Stimulated activated CD8-positive, alpha-beta memory T cell treated with anti-CD3 and anti-CD28 coated beads, Interleukin-7, amount 100 ng/mL, for 48 hours (primary cell): ENCODE measurements around the gene TRAPPC5.

Experiments used
- DNase-seq, 2 donors: peaks; one replicate each; pipeline ENCODE4 v3.0.0-alpha.2; 2020; ENCODE audit warnings: low read depth in 1 of 2; ENCODE audit errors: extremely low read depth in 1 of 2

The TRAPPC5 gene

DNA sequence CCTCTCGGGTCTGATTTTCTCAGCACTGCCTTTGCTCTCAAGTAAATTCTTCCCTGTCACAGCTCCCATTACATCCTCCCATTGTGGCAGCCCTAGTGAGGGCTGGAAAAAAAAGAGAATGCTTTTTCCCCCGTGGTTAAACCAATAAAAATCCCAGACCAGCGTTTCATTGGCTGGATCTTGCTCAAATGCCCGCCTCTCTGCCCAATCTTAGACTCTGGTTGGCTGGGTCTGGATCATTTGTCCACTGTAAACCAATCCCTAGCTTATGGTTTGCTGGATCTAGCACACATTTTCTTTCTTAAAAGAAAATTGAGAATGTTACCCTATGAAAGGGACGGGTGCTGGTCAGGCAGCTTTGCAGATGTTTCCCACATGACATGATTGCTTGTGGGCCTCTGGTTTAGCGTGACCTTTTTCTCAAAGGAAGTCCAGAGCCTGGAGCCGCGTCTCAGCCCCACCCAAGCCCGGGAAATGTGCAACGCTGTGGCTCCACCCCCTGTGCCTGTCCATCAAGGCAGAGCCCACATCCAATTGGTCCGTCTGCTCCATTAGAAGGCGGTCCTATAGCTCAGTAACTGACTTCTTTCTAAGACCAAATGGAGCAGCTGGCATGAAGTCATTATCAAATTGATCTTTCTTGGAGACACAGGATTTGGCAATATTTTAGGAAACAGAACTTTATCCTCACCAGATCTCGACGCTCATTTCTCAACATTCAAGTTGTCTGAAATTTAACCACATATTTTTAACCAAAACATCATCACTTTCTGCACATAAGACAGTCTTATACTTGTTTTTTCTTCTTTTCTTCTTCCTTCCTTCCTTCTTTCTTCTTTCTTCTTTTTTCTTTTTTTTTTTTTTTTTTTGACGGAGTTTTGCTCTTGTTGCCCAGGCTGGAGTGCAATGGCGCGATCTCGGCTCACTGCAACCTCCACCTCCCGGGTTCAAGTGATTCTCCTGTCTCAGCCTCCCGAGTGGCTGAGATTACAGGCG, 6.3 kb upstream of the TRAPPC5 start:
- no peak for DNase-seq

DNA sequence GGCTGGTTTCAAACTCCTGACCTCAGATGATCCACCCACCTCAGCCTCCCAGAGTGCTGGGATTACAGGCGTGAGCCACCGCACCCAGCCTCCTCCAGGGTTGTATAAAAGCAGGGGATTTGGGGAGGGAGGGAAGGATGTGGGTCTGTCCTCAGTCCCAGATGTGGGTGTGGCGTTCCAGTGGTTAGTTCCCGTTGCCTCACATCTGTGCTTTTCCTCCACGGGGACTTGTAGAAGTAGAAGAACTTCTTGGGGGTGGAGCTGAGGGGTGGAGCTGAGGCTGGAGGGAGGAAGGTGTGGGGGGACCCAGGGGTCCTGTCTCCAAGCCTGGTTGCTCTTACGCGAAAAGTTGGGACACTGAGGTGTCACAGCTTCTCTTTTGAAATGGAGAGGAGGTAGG, 4.3 kb upstream of the TRAPPC5 start:
- no peak for DNase-seq

DNA sequence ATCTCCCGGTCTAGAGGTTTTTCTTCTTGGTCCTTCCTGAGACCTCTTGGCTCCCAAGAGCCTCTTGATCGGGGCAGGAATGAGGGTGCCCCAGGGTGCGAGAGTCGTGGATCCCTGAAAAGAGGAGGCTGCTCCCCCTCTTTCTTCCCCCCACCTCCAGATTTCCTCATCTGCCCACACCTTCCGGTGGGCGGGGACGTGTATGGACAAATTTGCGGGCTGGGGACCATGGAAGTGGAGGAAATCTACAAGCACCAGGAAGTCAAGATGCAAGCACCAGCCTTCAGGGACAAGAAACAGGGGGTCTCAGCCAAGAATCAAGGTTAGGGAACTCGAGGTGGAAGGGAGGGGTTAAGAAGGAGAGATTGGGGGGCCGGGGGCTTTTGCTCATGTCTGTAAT, 3.8 kb upstream of the TRAPPC5 start, which contains the start of gene MCEMP1:
TSS of gene MCEMP1 (plus strand) at position 237 of the 400 bp plus-strand sequence. CDS start at position 268, 31 bp downstream.
- DNase-seq: no peak

DNA sequence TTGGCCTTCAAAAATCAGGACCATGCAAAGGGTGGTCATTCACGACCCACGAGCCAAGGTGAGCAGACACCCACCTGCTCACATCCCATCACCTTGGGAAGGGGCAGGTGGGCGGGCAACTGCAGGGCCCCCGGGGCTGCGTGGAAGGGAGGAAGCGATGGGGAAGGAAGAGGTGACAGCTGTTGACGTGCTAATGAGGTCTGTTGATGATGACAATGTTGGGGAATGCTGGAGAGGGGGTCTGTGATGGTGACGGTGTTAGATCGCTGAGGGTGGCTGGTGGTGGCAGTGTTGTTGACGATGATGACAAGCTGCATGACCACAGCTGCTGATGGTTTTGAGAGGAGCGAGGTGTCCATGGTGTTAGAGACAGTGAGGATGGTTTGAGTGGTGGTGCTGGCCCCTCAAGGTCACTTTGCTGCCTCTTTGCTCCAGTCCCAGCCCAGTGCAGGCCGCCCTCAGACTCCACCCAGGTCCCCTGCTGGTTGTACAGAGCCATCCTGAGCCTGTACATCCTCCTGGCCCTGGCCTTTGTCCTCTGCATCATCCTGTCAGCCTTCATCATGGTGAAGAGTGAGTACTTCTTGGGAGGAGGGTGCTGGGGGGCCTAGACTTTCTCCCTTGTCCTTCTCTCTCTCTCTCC, 2.8 kb upstream of the TRAPPC5 start:
- DNase-seq: no peak

DNA sequence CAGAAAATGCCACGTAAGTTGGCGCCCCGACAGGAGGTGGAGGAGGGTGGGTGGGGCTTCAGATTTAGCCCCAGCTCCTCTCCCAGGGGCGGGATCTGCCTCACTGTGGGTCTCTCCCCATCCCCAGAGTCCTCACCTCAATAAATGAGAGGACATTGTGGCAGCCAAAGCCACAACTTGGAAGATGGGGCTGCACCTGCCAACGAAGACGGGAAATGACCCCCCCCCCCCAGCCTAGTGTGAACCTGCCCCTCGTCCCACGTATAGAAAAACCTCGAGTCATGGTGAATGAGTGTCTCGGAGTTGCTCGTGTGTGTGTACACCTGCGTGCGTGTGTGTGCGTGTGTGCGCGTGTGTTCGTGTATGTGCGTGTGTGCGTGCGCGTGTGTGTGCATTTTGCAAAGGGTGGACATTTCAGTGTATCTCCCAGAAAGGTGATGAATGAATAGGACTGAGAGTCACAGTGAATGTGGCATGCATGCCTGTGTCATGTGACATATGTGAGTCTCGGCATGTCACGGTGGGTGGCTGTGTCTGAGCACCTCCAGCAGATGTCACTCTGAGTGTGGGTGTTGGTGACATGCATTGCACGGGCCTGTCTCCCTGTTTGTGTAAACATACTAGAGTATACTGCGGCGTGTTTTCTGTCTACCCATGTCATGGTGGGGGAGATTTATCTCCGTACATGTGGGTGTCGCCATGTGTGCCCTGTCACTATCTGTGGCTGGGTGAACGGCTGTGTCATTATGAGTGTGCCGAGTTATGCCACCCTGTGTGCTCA, 1.5 kb upstream of the TRAPPC5 start:
- peak in 1 of 2 donors; percentile 67 for DNase-seq

DNA sequence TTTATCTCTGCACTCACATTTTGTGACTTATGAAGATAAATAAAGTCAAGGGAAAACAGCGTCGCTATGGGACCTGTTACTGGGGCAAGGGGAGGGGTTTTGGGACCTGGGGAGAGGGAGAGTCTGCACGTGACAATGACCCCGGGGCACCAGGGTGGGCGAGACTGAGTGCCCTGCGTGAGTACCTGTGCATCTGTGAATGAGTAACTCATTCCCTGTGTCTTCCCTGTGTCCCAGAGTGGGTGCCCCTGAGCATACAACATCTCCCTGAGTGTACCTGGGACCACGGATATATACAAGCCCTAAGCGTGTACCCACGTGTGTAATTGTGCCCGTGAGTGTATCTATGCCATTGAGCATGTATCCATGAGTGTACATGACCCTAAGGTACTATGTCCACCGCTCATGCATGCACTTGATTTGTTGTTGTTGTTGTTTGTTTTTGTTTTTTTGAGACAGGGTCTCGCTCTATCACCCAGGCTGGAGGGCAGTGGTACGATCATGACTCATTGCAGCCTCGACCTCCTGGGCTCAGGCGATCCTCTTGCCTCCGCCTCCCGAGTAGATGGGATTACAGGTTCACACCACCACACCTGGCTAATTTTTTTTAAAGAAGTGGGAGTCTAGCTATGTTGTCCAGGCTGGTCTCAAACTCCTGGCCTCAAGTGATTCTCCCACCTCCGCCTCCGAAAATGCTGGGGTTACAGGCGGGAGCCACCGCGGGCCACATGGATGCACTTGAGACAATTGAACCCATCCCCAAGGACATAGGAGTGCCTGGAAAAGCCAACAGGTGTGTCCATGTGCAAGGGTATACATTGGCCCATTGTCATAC, 645 bp upstream of the TRAPPC5 start:
- no peak for DNase-seq

DNA sequence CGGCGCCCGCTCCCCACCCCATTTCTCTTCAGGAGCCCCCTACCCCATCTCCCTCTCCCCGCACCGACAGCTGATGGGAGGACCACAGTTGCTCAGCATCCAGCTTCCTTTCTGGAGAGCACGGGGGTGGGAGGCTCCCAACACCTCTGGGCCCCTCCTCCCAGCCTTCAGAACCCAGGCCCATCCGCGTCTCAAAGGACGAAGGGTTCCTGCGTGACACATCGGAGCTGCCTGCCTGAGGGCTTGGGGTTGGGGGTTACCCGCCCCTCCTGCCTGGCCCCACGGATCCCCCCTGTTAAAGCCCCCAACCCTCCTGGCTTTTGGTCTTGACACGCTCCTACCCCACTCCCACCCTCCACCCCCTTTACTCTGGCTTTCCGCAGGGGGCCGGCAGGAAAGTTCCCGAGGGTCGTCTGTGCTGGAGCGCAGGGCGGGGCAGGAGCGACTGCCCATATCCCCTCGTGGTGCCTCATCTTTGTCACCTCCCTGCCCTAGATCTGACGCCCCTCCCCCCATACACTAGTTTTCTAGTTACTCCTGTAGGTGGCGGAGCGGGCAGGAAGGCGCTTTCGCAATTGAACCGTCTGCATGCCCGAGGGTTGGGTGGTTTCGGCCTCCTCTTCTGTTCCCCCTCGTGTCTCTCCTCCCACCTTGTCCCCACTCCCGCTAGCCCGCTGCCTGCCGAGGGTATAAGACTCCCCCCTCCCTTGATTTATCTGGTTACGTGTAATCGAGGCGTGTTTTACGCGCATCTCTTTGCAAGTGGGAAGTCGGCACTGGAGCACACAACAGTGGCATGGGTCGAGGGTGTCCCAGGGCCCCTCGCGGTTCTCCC, 924 bp downstream of the TRAPPC5 start:
- DNase-seq: peak in 1 of 2 donors; percentile 89

DNA sequence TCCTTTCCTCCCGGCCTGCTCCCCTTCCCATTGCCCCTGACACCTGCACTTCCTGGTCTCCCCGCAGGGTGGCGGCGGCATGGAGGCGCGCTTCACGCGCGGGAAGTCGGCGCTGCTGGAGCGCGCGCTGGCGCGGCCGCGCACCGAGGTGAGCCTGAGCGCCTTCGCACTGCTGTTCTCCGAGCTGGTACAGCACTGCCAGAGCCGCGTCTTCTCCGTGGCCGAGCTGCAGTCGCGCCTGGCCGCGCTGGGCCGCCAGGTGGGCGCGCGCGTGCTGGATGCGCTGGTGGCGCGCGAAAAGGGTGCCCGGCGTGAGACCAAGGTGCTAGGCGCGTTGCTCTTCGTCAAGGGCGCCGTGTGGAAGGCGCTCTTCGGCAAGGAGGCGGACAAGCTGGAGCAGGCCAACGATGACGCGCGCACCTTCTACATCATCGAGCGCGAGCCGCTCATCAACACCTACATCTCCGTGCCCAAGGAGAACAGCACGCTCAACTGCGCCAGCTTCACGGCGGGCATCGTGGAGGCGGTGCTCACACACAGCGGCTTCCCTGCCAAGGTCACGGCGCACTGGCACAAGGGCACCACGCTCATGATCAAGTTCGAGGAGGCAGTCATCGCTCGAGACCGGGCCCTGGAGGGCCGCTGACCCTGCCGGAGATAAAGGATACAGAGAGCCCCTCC, 1.7 kb downstream of the TRAPPC5 start:
- no peak for DNase-seq

DNA sequence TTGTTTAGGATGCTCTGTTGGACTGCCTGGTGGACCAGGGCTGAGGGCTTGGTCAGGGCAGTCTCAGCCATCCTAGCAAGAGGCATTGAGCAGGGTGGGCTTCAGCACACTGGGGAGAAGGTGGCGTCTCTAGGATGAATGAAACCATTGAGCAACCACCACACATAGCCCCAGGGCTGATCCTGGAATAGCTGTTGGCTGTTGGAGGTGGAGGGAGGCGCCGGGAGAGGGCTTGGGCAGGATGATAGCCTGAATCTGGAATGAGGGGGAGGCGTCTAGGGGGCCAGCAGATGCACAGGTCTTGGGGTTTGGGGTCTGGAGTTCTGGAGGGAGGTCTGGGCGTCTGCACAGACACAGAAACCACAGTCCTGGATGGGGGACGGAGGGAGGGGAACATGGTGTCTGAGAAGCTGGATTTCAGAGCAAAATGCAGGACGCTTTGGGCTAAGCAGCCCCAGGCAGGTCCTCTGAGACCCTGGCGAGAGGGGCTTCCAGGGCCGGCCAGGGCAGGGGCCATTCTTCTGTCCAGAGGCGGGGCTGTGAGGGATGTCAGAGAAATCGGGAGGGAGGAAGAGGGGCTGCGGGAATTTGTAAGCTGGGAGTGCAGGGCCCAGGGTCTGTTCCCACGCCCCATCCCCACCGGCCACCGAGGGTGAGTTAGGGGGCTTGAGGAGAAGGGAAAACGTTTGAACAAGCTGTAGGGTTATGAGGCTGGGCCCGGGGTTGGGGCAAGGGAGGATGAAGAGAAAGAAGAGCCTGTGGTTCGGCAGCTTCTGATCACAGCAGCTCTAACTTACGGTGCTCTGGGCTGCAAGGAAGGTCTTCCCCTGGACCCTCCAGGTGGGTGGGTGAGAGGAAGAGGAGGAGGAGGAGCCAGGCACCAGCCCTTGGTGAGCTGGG, 5.2 kb downstream of the TRAPPC5 start:
- no peak for DNase-seq

DNA sequence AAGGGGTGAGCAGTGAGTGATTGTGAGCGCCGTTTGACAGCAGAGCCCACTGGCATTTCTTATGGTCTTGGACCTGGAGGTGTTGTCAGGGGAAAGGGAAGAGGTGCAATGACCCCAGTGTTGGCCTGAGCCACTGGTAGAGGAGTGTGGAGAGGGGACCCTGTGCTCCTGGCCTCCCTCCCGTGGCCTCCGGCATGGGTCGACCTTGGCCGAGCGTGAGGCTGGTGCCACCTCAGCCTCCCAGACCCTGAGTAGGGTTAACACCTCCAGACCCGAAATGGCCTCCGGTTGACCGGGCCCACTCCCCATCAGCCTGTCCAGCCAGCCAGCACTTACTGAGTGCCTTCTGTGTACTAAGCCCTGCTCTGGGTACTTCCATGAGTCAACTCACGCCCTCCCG, 6.5 kb downstream of the TRAPPC5 start:
- no peak for DNase-seq

DNA sequence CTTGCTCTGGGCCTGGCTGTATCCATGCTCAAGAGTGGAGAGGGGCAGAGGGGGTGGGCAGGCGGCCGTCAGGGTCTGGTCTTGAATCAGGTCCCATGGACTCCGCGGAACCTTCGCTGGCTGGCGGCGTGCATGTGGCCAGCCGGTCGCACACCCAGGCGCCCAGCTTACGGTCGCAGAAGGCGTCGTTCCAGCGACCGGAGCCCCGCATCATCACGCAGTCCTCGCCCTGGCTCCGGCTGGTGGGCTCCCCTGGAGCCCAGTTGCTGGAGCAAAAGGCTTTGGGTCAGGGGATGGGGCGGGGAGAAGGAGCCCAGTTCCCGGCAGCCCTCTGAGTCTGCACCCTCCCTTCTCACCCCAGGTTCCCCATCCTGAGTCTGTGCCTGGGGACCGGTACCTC, 8.5 kb downstream of the TRAPPC5 start:
- DNase-seq: no peak

DNA sequence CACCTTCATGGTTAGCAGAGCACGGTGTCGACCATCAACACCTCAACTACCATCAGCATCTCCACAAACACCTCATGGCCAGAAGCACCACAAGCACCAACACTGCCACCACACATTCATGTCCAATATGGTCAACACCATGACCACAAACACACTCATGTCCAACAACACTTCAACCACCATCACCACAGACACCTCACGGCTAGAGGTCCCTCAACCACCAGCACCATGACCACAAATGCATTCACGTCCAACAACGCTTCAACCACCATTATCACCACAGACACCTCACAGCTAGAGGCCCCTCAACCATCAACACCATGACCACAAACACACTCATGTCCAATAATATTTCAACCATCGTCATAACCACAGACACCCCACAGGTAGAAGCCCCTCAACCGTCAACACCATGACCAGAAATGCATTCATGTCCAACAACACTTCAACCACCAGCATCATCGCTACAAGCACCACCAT, 10.2 kb downstream of the TRAPPC5 start:
- DNase-seq: no peak

DNA sequence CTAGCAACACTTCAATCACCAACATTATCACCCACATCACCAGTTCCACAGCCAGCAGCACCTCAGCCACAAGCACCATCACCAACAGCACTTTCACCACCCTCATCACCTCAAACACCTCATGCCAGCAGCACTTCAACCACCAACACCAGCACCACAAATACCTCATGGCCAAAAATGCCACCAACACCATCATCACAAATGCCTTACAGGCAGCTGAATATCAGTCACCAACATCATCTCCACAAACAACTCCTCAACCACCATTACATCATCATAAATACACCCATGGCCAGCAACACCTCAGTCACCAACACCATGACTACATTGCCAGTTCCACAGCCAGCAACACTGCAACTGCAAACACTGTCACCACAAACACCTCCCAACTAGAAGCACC, 10.9 kb downstream of the TRAPPC5 start:
- DNase-seq: no peak

DNA sequence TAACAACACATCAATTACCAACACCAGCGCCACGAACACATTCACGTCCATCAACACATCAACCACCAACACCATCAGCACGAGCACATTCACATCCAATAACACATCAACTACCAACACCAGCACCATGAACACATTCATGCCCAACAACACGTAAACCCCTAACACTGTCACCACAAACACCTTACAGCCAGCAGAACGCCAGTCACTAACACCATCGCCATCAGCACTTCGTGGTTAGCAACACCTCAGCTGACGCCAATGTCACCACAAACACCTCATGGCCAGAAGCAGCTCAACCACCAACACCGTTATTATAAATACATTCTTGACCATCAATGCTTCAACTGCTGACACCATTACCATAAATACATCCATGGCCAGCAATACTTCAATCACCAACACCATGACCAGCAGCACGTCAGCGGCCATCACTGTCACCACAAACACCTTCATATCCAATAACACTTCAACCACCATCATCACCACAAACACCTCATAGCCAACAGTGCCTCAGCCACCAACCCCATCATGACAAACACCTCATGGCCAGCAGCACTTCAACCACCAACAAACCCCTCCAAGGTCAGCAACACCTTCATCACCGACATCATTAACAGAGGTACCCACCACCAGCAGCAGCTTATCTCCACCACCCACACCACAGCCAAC, 11.9 kb downstream of the TRAPPC5 start:
- DNase-seq: no peak

DNA sequence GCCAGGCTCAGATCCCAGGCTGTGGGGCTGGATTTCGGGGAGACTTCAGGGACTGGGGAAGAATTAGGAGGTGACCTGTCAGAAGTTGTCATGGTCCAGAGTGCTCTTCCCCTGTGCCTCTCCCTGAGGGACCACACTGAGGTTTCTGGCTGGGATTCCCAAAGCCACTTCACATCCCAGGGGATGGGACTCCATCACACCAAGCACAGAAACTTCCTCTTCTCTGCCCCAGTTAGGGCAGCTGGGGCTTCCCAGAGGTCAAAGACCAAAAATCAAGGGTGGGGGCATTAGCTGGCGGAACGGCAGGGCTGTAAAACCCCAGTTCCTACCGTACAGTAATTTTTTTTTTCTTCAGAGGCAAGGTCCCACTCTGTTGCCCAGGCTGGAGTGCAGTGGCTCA, 13.9 kb downstream of the TRAPPC5 start:
- no peak for DNase-seq

DNA sequence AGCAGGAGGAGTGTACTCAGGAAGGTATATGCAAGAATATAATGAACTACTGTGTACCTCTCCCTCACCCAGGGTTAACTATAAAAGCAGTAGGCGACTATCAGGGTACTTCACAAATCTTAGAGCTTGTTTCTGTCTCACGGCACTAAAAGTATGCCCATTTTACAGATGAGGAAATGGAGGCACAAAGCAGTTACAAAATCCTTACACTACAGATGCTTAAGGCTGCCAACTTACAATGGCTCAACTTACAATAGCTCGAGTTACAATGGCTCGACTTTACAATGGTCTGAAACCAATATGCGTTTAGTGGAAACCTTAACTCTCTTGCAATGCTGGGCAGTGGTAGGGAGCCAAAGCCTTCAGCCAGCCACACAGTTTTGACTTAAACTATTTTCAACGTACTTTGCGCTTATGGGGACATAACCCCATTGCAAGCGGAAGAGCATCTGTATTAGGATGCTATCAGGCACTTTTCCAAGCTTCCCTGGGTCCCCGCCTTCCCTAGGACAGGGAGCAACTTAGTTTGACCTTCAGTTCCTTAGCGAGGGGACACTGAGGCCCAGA, 17.2 kb downstream of the TRAPPC5 start:
- DNase-seq: no peak

DNA sequence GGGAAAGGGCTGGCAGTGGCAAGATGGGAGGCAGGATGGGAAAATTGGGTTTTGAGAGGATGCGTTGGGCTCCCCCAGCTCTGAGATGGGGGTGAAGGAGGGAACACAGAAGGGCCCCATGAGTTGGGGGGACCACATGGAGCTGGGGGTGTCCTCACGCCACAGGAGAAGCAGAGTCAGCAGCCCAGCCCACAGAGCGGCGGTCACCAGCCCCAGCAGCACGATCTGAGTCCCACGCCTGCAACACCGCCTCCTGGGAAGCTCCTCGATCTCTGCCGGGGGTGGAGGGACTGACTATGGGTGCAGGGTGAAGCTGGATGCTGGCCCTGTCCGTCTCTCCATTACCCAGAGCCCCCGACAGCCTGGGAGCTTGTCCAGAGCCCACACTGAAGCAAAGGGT, 17.9 kb downstream of the TRAPPC5 start:
- DNase-seq: no peak
